GM19238 (cell line): ENCODE measurements around the gene C10orf67.

ENCODE experiments used
- DNase-seq: peaks from one replicate; pipeline ENCODE4 v3.0.0; 2011; ENCODE audit warnings: low spot score; ENCODE audit not compliant: insufficient read length

The C10orf67 gene

DNA sequence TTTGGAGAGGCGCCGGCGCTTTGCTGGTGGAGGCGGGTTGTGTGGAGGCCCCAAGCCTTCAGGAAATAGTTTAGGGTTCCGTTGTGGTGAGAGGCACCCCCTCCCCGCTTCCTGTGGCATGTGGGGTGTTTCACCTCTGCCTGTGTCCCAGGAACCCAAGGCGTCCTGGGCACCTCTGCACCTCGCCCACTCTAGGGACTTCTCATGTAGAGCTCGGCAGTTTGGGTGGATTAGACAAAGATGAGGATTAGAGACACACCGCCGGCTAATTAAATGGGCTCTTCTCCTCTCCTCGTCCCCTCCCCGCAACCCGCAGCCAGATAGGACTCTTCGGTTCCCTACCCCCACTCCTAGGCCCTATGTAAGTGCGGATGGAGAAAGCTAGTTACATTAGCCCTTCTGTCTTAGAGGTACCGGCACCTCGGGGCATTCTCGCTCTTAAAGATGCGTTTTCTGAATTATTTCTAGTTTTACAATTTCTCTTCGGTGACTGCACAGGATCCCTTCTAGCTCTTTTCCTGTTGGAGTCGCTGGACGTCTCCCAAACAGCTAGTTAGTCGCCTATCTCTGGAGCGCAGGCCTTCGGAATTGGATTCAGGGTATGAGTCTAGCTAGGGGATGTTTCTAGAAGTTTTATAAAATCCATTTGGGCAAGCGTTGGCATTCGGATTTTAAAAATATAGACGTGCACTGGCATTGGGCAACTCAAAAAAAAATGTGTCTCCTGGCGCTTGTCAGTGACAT lies 144.7 kb downstream of the C10orf67 start:
- no peak for DNase-seq

DNA sequence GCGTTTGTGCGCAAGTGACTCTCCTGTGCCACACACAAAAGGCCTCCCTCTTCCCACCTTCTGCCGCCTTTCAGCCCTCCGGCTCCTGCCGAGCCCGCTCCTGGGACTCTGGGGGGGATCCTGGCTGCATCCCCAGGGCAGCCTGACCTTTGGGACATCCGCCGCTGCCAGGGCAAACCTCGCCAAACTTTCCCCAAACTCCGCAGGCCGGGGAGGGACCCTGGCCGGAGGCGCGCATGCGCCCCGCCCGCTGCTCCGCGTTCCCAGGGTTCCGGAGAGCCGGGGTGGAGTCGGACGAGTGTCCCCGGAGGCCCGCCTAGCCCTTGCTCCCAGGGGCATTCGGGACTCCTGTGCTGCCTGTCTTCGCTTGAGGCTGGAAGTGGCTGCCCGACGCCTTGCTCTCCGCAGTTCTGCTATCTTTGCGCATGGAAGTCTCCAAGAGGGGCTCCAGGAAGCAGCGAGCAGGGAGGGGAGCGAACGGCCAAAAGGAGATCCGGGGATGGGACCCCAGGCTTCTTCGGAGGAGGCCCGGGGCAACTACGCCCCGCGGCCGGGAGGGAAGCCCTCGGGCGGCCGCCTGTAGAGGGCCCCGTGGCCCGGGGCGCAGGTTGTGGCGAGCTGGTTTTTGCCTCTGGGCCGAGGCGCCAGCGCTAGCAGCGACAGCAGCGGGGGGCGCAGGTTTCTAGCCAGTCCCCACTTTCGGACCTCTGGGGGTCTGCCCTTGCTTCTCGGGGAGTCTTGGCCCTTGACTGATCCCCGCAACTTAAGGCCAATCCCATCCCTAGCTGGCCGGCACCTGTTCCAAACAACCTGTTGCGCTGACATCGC lies 145.4 kb downstream of the C10orf67 start:
- no peak for DNase-seq

DNA sequence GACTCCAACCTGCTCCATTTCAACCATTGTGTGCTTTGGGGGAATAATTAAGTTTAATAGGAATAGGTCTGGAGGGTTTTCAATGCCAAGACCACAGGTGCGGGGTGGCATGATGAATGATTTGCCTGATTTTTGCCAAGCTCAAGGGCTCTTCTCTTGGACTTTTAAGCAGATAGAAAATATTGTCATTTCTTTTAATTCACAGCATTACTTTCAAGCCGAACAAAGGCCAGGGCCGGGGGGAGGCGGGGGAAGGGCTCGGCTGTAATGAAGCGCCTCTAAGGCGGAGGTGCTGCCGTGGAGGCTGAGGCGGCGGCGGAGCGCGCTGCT lies 146.0 kb downstream of the C10orf67 start:
- no peak for DNase-seq

- no peak for DNase-seq
Measured at GRCh38 chr10:23197416-23197861, 147.2 kb downstream of the C10orf67 start.

DNA sequence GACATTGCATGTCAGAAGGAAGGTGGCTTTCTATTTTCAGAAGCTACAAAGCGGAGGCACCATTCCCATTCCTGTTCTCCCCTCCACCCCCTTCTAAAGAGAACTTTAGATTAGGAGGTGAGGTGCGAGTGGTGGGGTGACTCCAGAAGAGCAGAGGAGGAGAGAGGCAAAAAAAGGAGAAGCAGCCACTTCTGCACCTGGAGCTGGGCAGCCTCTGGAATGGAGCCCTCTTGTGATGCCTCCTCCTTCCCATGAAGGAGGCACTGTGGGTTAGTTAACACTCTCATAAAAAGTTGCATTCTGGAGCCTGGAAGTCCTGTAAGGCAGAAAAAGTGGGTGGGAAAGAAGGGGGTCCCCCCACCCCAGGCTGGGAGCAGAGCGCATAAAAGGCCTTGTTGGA lies 147.7 kb downstream of the C10orf67 start:
- no peak for DNase-seq

DNA sequence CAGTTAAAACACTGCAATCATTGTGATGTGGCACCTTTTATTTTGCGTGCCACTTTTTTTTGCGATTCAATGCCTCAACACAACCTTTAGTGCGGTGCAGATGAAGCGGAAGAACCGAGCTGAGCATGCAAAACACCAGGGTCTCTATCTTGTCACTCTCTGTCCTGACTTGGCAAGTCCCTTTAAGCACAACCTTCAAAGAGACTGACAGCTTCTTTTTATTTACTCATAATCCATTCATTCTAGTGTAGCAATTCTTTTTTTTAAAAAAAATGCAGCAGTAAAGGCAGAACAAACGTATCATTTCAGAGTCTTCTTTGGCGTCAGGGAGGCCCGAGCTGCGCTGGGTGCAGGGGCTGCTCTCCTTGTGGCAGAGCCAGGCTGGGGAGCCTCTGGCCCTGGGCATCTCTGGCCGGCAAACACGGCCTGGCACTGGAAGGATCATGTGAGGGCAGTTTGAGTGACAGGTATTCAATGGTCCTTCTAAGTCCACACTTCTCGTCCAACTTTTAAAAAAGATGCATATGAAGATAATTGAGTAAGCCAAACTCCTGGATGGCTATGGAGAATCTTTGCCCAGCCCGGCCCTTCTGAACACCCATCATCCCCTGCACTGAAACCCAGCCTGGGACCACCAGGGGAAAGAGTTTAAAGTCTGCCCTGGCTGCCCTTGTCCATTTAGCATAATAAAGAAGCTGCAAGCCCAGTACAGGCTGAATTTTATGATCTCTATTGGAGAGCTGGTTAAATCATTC lies 148.6 kb downstream of the C10orf67 start:
- no peak for DNase-seq

DNA sequence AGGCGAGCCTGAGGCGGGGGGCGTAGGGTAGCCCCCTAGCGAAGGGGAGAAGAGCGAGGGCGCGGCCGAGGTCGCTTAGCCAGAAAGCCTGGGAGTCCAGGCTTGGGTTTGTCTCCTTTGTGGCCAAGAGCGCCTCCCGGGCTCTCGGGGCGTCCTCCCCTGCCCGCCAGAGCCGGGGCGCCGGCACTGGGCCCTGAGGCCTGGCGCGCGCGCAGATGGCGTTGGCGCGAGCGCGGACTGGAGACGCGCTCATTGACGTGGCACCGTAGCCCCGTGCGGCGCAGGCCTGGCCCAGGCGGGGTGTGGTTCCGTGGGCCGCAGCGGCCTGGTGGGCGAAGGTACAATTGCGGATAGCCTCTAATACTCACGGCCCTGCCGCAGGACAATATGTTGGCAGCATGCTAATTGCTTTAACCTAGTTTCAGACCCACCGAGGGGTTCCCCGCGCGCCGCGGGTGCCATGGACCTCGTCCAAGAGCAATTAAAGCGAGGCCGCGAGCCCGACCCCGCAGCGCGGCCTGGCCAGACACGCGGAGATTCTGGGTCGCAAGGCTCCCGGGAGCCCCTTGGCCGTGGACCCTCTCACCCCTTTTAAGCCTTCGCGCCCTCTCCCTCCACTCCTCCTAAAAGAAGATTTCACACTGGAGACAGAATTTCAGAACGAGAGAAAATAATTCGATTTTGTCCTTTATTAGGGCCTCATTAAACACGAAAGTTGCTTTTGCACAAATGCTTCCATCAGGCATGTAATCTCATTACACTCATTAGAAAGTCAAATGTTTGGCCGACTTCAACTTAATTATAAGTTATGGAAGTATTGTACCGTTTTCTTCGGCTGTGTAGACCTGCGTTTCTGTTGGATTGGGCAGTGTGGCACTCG lies 149.4 kb downstream of the C10orf67 start:
- DNase-seq, result no peak

DNA sequence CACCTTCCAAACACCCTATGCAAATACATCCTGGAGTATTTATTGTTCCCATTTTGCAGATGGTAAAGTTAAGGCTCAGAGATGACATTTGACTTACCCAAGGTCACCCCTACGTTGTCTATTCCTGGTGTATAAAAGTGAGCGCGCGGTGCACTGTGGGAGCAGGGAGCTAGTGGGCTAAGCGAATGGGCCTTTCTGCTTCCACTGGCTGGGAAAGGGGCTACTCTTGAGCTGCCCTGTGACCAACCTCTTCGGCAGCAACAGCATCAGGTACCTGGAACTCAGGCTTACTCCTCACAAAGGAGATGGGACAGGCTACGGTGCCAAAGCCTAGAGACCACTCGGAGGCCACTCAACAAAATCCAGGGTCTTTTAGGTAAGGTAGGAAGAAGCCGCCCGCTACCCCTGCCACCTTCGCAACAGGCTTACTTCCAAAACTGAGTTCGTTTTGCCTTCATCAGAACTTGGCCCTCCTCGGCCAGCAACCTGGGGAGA lies 150.1 kb downstream of the C10orf67 start:
- DNase-seq, result no peak

- no peak for DNase-seq
Measured at GRCh38 chr10:23193435-23194074, 151.0 kb downstream of the C10orf67 start.

- no peak for DNase-seq
Measured at GRCh38 chr10:23192712-23193434, 151.7 kb downstream of the C10orf67 start.

DNA sequence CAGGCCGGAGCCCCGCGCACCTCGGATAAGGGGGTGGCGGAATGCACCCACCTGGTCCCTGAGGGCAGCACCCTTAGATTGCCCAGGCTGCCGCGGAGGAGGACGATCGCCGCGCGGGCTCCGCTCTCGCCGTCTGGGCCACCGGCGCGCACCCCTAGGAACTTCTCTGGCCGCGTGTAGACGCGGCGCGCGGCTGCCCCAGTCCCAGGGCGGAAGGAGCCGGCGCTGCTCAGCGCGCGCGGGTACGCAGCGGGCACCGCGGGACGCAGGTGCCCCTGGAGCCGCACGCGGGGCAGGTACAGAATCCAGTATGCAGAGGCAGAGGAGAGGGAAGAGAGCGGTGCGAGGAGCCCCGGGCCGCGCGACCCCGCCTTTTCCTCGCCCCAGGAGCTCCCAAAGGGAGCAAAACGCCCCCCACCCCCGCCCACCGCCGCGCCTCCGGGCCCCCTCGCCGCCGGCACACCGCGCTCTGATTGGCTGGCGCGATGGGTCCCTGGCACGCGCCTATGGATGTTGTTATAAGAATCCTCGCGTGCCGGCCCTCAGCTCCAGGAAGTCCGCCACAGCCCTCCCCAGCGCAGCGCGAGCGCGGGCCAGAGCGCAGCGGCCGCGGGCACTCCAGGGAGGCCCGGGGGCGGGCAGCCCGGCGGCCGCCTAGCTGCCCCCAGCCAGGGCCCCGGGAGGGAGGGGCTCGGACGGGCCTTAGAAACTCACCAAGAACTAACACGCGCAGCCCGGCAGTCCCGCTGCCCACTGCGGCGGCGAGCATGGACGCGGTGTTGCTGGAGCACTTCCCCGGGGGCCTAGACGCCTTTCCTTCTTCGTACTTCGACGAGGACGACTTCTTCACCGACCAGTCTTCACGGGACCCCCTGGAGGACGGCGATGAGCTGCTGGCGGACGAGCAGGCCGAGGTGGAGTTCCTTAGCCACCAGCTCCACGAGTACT lies 152.6 kb downstream of the C10orf67 start, which contains the start of gene PTF1A:
PTF1A (plus strand) TSS at position 549 of the 948 bp plus-strand sequence; CDS start at position 768, 219 bp downstream.
- no peak for DNase-seq

GRCh38 chr10:23190872-23191763 lies 153.5 kb downstream of the C10orf67 start:
- DNase-seq, result no peak

DNA sequence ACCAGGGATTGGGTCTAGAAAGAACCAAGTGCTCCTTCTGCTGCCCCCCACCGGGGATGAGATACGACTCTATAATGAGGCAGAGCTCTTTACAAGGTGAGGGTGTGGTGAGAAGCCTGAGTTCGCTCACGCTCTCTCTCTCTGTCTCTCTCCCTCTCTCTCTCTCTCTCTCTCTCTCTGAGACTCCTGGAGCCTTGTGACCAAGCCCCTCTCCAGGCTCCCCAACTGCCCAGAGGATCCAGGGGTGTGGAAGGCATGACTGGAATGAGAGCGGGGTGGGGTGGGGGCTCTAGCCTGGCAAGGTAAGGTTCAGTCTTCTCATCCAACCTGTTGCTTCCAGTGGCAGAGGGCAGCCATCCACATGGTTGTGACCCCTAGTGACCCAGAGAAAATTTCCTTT lies 155.6 kb downstream of the C10orf67 start:
- DNase-seq, result no peak

GRCh38 chr10:23187155-23187554 lies 157.4 kb downstream of the C10orf67 start:
- no peak for DNase-seq

- DNase-seq, result no peak
Measured at GRCh38 chr10:23186697-23187096, 157.9 kb downstream of the C10orf67 start.

DNA sequence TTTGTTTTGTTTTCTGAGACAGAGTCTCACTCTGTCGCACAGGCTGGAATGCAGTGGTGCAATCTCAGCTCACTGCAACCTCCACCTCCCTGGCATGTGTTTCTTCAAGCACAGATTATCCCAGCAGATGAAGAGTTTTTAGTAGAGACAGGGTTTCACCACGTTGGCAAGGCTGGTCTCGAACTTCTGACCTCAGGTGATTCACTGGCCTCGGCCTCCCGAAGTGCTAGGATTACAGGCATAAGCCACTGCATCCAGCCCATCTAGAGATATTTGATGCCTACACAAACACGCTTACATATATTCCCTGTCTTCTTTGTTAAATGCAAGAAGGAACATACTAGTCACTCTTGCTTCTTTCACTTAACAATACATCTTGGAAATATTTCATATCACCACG lies 158.4 kb downstream of the C10orf67 start:
- no peak for DNase-seq

- no peak for DNase-seq
Measured at GRCh38 chr10:23174977-23175512, 169.6 kb downstream of the C10orf67 start.
